Cardiac muscle cell (in vitro differentiated cells and primary cell): ENCODE results near the gene SSBP2. TPM values are rescaled to one million over a fixed set of nuclear protein-coding genes. Genes with fewer than 3 reads are reported as not detected.

ENCODE experiments used
- DNase-seq, 2 donors: peaks; one replicate each; pipeline versions ENCODE4 v3.0.0 to v3.0.0-alpha.2; 2010 to 2017; ENCODE audit warnings: low read depth in 1 of 2, low spot score in 1 of 2
- H3K27ac ChIP-seq: fragments of 200-600 bp; sonication (generic); 2 replicates; pipeline ENCODE4 v1.5.1; 2016
- H3K27me3 ChIP-seq: fragments of 200-600 bp; sonication (generic); 2 replicates; pipeline ENCODE4 v1.6.0; 2016; ENCODE audit warnings: control low read depth
- H3K36me3 ChIP-seq: fragments of 200-600 bp; sonication (generic); 2 replicates; pipeline ENCODE4 v1.5.1; 2016; ENCODE audit warnings: control low read depth
- H3K4me1 ChIP-seq: fragments of 200-600 bp; sonication (generic); 2 replicates; pipeline ENCODE4 v1.8.1; 2017; ENCODE audit warnings: low read depth, mild to moderate bottlenecking, mixed run types
- H3K4me3 ChIP-seq: fragments of 200-600 bp; sonication (generic); 2 replicates; pipeline ENCODE4 v1.5.1; 2016; ENCODE audit warnings: mild to moderate bottlenecking
- H3K9me3 ChIP-seq: fragments of 200-600 bp; sonication (generic); 2 replicates; pipeline ENCODE4 v1.5.1; 2017; ENCODE audit warnings: low read depth, mild to moderate bottlenecking, control low read depth
- CTCF ChIP-seq: IDR thresholded peaks from 2 replicates; pipeline ENCODE4 v1.5.1; 2012; ENCODE audit warnings: low read depth, mild to moderate bottlenecking, low read length
- polyA plus RNA-seq: library from polyadenylated mRNA; unstranded; fragments of >200 nt; fragmentation: Nextera tagmentation; extraction: Ambion mirVana; gene quantifications from 2 replicates; pipeline ENCODE4 v1.2.1, GENCODE V29; 2016
- total RNA-seq: library from RNA; depleted of rRNA; stranded (reverse); fragments of >200 nt; gene quantifications from 2 replicates; pipeline ENCODE4 v1.2.3, GENCODE V29; 2016

The SSBP2 gene
- total and polyA plus RNA-seq, 2 experiments from 2014 or later, result 117 to 174 TPM

- H3K4me1 ChIP-seq, result no peaks in the 10 kb centered on the region
- no peaks in the 10 kb centered on the region for H3K27me3 ChIP-seq
- DNase-seq, result no peak
- no peak overlapping the region for H3K4me3 ChIP-seq
- no peak overlapping the region for H3K27ac ChIP-seq
- no peaks in the 10 kb centered on the region for H3K36me3 ChIP-seq
- TF ChIP-seq CTCF, result no peak
- H3K9me3 ChIP-seq, result no peaks in the 10 kb centered on the region
These were observed 194.1 kb downstream of the SSBP2 start for GRCh38 chr5:81556809-81557208.

GRCh38 chr5:81555865-81556264, 195.0 kb downstream of the SSBP2 start:
- Histone ChIP-seq H3K36me3 (no peaks in the 10 kb centered on the region), H3K4me1 (no peaks in the 10 kb centered on the region), H3K4me3 (no peak overlapping the region), H3K9me3 (no peaks in the 10 kb centered on the region), H3K27me3 (no peaks in the 10 kb centered on the region), H3K27ac (no peak overlapping the region)
- TF ChIP-seq CTCF, result no peak
- no peak for DNase-seq

DNA sequence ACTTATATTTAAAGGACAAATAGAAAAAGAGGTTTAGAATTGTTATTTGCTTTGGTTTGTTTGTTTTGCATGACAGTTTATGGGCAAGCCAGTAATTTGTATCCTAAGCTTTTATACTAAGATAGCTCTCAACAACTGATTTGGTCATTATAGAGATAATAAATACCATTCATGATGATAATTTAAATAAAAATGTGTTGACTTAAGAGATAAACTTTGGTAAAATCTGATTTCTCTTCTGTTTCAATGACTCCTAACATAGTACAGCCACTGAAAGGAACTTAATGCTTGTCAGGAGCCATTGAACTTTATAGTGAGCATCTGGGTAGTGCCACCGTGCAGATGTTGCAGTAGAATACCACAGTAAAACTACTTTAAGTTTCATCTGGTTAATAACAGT, 196.2 kb downstream of the SSBP2 start:
- Histone ChIP-seq H3K4me3 (no peak overlapping the region), H3K27ac (no peak overlapping the region), H3K9me3 (no peaks in the 10 kb centered on the region), H3K4me1 (no peaks in the 10 kb centered on the region), H3K27me3 (no peaks in the 10 kb centered on the region), H3K36me3 (no peaks in the 10 kb centered on the region)
- DNase-seq, result no peak
- no peak for TF ChIP-seq CTCF

- TF ChIP-seq CTCF, result no peak
- Histone ChIP-seq H3K27ac (no peak overlapping the region), H3K9me3 (no peaks in the 10 kb centered on the region)
These were observed 197.2 kb downstream of the SSBP2 start for GRCh38 chr5:81553567-81554212.

DNA sequence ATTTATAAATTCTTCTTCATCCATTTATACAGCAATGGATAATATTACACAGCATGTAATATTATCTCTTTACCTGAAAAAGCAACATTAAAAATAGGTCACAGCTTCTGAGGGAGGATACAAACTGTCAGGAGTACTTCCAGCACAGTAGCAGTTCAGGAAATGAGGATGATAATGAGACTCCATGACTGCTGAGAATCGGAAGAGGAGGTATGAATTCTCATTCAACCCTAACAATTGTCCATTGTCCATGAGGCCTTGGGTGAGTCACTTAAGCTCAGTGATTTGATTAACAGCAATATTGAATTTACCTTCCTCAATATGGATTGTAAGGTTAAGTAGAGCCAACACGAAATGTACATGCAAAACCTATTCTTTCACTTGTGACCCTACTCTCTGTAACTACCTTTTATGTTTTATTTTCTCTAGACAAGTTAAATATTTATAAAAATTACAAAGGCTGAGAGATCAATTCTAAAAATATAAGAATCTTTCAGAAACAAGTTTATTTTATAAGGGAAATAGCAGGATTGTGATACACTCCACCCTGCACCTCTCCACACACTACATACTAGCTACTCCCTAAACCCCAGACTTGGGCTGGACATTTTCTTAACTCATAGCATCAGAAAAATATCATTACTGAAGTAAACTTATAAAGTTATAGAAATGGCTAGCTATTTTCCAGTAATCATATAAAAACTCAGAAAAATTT, 197.9 kb downstream of the SSBP2 start:
- Histone ChIP-seq H3K9me3 (no peaks in the 10 kb centered on the region), H3K27me3 (no peaks in the 10 kb centered on the region), H3K27ac (no peak overlapping the region), H3K4me3 (no peak overlapping the region), H3K36me3 (no peaks in the 10 kb centered on the region), H3K4me1 (no peaks in the 10 kb centered on the region)
- peak in 1 of 2 donors; percentile 32 for DNase-seq
- no peak for TF ChIP-seq CTCF

More at GRCh38 chr5:81553567-81554212, 197.2 kb downstream of the SSBP2 start:
- DNase-seq, result no peak
- H3K4me3 ChIP-seq, result no peak overlapping the region
- no peaks in the 10 kb centered on the region for H3K4me1 ChIP-seq
- no peaks in the 10 kb centered on the region for H3K27me3 ChIP-seq
- H3K36me3 ChIP-seq, result no peaks in the 10 kb centered on the region
